Caki2 (cell line): ENCODE measurements around the gene OR2A5. TPM values are rescaled to one million over a fixed set of nuclear protein-coding genes. Genes with fewer than 3 reads are reported as not detected.
"Not testable (repeated sequence)": the region's sequence is repeated elsewhere in the genome, so short reads cannot be mapped to it uniquely, and the experiment has no call there.

ENCODE experiments used
- DNase-seq: peaks from one replicate; pipeline ENCODE4 v3.0.0-alpha.2; 2015; ENCODE audit warnings: low read depth
- in situ Hi-C: cut with HindIII; loops from 2 replicates; pipeline ENCODE4 v1.10.0; 2016; ENCODE audit warnings: low sequenced_read_pairs, low pct_unique_long_range_greater_than_20kb, mixed read lengths
- total RNA-seq: library from RNA; depleted of rRNA; stranded (reverse); fragments of >200 nt; shearing (Covaris generic); gene quantifications from 2 replicates; pipeline ENCODE4 v1.2.3, GENCODE V29; 2014; ENCODE audit warnings: low replicate concordance; rRNA removed

Gene OR2A5, protein sequence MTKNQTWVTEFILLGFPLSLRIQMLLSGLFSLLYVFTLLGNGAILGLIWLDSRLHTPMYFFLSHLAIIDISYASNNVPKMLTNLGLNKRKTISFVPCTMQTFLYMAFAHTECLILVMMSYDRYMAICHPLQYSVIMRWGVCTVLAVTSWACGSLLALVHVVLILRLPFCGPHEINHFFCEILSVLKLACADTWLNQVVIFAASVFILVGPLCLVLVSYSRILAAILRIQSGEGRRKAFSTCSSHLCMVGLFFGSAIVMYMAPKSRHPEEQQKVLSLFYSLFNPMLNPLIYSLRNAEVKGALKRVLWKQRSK
- not detected in 2 replicates for total RNA-seq

DNA sequence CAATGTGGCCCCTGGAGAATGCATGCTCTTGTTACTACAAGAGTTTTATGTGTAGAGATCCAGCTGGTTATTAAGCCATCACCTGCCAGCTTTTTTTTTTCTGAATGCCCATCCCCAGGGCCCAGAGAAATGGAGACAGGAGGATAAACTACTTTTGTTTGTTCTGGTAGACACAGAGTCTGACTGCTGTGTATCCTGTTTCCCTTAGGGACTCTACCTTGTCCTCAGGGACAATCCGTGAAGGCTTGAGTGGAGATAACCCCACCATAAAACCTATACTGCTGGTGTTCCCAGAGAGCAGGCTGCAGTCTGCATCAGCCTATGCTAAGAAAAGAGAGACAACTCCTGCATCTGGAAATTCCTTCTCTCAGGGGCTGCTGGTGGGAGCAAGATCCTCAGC lies at the start of gene OR2A5:
Gene OR2A5 (plus strand): TSS at position 301 of the 400 bp plus-strand sequence. CDS start 1,454 bp downstream, outside the sequence.
- no peak for DNase-seq
- in situ Hi-C loops: no loop called here

- in situ Hi-C loops: no loop called here
- no peak for DNase-seq
Measured at GRCh38 chr7:144000020-144000419, 48.7 kb upstream of the OR2A5 start, which contains the start of gene OR6B1. Gene OR6B1 (plus strand): TSS chr7:144000320. CDS start chr7:144003997, 3,677 bp downstream.

- no peak for DNase-seq
Measured at GRCh38 chr7:144001543-144001942, 47.2 kb upstream of the OR2A5 start.

GRCh38 chr7:144004703-144005102 lies 44.0 kb upstream of the OR2A5 start:
- no peak for DNase-seq
- in situ Hi-C loops: no loop called here

More at GRCh38 chr7:144001543-144001942, 47.2 kb upstream of the OR2A5 start:
- in situ Hi-C loops: no loop called here

DNA sequence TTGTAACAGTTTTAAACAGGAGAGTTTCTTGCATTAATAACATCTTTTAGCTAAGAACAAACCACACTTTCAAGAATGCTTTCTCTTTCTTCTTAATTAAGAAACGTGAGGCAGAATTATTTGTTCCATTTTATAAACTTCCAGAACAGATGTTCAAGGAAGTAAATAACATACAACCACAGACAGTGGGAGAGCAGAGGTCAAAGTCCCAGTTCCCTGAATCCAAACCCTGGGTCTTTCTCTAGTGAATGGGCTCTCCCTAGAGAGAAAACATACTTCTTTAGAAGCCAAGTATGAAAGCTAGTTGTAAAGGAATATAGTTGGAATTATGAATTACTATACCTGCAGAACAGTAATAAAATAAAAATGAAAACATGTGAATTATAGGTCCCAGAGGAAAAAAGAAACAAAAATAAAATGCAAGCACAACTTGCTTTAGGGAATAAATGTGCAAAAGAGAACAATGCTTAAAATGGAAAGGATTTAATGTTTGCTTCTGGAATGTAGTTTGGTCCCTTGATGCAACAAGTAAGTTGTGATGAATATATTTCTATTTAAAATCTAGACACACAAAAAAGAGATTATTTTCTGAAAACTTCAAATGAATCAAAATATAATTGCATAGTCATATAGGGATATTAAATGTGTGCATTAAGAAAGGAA lies 42.6 kb upstream of the OR2A5 start:
- in situ Hi-C loops: no loop called here
- DNase-seq: no peak

- DNase-seq: no peak
- in situ Hi-C loops: no loop called here
Measured at GRCh38 chr7:144006692-144007042, 42.1 kb upstream of the OR2A5 start.

DNA sequence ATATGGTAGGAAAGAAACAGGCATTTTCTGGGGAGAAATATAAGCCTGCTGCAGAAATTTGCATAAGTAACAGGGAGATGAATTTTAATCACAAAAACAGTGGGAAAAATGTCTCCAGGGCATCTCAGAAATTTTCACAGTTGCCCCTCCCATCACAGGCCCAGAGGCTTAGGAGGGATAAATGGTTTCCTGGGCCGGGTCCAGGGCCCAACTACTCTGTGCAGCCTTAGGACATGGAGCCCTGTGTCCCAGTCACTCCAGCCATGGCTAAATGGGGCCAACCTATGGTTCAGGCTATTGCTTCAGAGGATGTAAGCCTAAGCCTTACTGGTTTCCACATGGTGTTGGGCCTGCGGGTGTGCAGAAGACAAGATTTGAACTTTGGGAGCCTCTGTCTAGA lies 39.4 kb upstream of the OR2A5 start:
- DNase-seq: no peak
- in situ Hi-C loops: no loop called here

DNA sequence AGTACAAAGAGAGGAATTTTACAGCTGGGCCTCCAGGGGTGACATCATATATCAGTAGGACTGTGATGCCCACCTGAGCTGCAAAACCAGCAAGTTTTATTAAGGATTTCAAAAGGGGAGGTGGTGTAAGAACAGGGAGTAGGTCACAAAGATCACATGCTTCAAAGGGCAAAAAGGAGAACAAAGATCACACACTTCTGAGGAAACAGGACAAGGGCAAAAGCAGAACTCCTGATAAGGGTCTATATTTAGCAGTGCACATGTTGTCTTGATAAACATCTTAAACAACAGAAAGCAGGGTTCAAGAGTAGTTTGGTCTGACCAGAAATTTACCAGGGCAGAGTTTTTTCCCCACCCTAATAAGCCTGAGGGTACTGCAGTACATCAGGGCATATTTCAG lies 38.7 kb upstream of the OR2A5 start:
- DNase-seq, in situ Hi-C loops: not testable (repeated sequence)

GRCh38 chr7:144010821-144011220 lies 37.9 kb upstream of the OR2A5 start:
- in situ Hi-C loops, DNase-seq: not testable (repeated sequence)

DNA sequence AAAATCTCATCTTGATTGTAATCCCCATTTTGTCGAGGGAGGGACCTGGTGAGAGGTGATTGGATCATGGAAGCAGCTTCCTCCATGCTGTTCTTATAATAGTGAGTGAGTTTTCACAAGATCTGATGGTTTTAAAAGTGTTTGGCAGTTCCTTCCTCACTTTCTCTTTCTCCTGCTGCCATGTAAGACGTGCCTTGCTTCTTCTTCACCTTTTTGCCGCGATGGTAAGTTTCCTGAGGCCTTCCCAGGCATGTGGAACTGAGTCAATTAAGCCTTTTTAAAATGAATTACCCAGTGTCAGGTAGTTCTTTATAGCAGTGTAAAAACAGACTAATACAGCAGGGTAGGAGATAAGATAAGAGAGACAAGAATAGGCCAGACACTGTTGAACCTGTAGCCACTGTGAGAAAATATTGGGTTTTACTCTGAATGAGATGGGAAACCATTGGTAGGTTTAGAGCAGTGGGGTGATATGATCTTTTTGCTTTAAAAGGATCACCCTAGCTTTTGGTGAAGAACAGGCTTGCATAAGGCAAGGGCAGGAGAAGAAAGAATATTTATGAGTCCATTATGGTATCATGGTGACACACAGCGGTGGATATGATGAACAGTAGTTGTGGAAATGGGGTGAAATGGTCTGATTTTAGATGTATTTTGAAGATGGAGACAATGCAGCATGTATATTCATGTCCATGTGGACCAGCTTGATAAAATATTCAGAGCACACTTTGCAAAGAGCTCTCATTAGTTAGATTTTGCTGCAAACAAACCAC lies 37.1 kb upstream of the OR2A5 start:
- DNase-seq: no peak
- in situ Hi-C loops: no loop called here

DNA sequence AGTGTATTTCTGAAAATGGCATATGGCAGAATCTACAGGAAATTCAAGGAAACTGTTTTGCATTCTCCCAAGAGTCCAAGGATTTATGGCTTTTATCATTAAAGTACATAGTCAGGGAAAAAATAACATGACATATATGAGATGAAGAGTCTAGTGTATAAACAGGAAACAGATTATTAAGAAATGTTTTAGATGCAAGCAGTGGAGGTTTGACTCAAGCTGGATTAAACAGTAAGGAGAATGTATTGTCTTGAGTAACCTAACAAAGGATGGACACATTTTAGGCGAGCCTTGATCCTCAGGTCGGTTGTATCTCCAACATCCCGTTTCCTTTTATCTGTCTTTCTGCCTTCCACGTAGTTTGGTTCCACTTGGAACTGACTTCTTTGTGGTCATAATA lies 30.7 kb upstream of the OR2A5 start:
- DNase-seq: no peak
- in situ Hi-C loops: no loop called here

DNA sequence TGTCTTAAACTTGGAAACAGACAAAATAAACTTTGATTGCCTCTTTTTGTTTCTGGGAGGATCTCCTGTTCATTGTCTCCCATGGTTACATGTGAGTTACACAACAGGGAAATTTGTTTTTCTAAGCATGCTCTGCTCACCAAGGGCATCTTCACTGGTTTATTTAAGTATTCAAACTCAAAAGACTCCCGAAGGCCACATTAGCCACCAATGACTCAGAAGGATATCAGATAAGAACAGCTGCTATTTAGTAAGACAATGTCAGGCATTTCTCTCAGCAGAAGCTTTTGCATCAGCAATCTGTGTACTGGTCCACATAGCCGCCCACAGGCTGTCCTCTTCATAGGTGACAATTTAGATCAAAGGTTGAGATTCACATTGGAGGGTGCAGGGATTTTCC lies 29.3 kb upstream of the OR2A5 start:
- in situ Hi-C loops: no loop called here
- DNase-seq: peak; percentile 46

GRCh38 chr7:144020340-144020739 lies 28.4 kb upstream of the OR2A5 start:
- no peak for DNase-seq
- in situ Hi-C loops: no loop called here

DNA sequence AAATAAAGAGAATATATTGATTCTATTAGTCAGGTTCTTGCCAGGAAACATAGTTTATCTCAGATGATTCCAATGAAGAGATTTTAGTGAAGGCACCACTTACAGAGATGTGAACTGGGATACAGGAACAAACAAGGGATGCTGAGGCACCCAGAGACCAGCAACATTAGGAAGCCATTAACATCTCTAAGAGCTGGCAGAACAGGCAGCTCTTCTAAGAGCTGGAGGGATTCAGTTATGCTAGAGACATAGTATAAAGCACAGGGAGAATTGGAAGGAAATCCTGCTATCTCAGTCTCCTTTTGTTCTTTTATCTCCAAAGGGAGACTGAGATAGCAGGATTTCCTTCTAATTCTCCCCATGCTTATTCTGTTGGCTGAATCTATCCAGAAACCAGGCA lies 26.6 kb upstream of the OR2A5 start:
- in situ Hi-C loops: no loop called here
- DNase-seq: no peak

- no peak for DNase-seq
- in situ Hi-C loops: no loop called here
Measured at GRCh38 chr7:144023171-144023827, 25.4 kb upstream of the OR2A5 start.

- in situ Hi-C loops: no loop called here
- no peak for DNase-seq
Measured at GRCh38 chr7:144024213-144024612, 24.5 kb upstream of the OR2A5 start.

DNA sequence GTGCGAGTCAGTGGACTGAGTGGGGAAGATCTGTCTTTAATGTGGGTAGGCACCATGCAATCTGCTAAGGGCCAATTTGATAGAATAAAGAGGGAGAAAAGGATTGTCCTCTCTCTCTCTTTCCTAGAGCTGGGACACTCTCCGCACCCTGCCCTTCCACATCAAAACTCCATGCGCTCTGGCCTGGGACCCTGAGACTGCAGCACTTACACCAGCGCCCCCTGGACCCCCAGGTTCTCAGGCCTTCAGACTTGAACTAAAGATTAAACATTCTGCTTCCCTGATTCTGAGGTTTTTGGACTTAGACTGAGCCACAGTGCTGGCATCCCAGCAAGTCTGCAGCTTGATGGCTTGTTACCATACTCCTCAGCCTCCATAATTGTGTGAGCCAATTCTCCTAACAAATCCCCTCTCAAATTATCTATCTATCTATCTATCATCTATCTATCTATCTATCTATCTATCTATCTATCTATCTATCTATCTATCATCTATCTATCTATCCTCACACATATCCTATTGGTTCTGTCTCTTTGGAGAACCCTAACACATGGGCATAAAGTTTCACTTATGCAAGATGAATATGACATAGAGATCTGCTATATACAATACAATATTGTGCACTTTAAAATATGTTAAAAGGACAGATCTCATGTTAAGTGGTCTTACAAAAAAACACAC lies 22.4 kb upstream of the OR2A5 start:
- DNase-seq: no peak
- in situ Hi-C loops: no loop called here

- in situ Hi-C loops: no loop called here
- no peak for DNase-seq
Measured at GRCh38 chr7:144027070-144027469, 21.7 kb upstream of the OR2A5 start.
